GM23338 (cell line): ENCODE data around the gene MTIF3. TPM values are rescaled to one million over a fixed set of nuclear protein-coding genes. Genes with fewer than 3 reads are reported as not detected.

ENCODE experiments used
- EZH2phosphoT487 ChIP-seq: fragments of 200-600 bp; sonication (generic); IDR thresholded peaks from one replicate; pipeline ENCODE4 v1.8.1; 2018; ENCODE audit warnings: antibody characterized with exemption; ENCODE audit not compliant: unreplicated experiment
- NANOG ChIP-seq: IDR thresholded peaks from 2 replicates; pipeline ENCODE4 v1.6.1; 2016; ENCODE audit warnings: antibody characterized with exemption, borderline replicate concordance
- STAT1 ChIP-seq: IDR thresholded peaks from one replicate; pipeline ENCODE4 v1.6.1; 2016; ENCODE audit warnings: antibody characterized with exemption; ENCODE audit not compliant: unreplicated experiment
- ZNF114 ChIP-seq: fragments of 250-450 bp; sonication (Bioruptor Pico); IDR thresholded peaks from 2 replicates; pipeline ENCODE4 v1.5.0; 2020; ENCODE audit warnings: mild to moderate bottlenecking, moderate library complexity
- ZNF331 ChIP-seq: fragments of 250-450 bp; sonication (Bioruptor Pico); IDR thresholded peaks from 2 replicates; pipeline ENCODE4 v1.5.0; 2020; ENCODE audit warnings: low read depth, mild to moderate bottlenecking, moderate library complexity
- polyA plus RNA-seq: library from polyadenylated mRNA; unstranded; fragments of >200 nt; fragmentation: Nextera tagmentation; extraction: Ambion mirVana; gene quantifications from 2 replicates; pipeline ENCODE4 v1.2.1, GENCODE V29; 2016
- total RNA-seq: library from RNA; depleted of rRNA; stranded (reverse); fragments of >200 nt; shearing (Covaris generic); gene quantifications from 2 replicates; pipeline ENCODE4 v1.2.3, GENCODE V29; 2014
- TF ChIP-seq, protein P1 (sequence below): fragments of 250-450 bp; sonication (Bioruptor Pico); IDR thresholded peaks from 2 replicates; pipeline ENCODE4 v1.5.0; 2020; ENCODE audit warnings: mild to moderate bottlenecking, moderate library complexity
- TF ChIP-seq, protein P2 (sequence below): IDR thresholded peaks from 2 replicates; pipeline ENCODE4 v1.6.1; 2016; ENCODE audit warnings: antibody characterized with exemption
- TF ChIP-seq, protein P3 (sequence below), 2 experiments: fragments of 200-600 bp in 1 of 2; sonication (generic) in 1 of 2; conservative IDR thresholded peaks; 2 replicates each; pipeline versions ENCODE4 v1.5.1 to v1.6.1; 2016 to 2017; ENCODE audit warnings: antibody characterized with exemption in 2 of 2, low read depth in 2 of 2, mild to moderate bottlenecking in 2 of 2, moderate library complexity in 1 of 2

The MTIF3 gene
- total and polyA plus RNA-seq, 2 experiments from 2014 or later: 33.0 to 152 TPM

DNA sequence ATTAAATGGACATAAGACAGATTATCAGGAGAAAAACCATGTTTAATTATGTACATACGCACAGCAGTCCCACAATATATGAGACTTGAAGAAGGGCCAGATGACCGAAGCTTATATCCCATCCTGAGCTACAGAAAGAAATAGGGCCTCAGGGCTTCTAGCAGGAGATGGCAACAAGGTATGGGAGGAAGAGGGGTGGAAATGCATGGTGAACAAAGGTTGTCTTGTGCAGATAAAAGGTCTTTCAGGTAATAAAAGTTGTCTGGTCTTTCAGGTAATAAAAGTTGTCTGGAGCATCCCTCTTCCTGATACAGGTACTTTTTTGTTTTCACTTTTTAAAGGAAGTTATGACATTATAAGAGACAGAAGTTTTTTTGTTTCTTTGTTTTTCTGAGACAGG lies 41.4 kb downstream of the MTIF3 start (continued):
- TF ChIP-seq, protein P1, sequence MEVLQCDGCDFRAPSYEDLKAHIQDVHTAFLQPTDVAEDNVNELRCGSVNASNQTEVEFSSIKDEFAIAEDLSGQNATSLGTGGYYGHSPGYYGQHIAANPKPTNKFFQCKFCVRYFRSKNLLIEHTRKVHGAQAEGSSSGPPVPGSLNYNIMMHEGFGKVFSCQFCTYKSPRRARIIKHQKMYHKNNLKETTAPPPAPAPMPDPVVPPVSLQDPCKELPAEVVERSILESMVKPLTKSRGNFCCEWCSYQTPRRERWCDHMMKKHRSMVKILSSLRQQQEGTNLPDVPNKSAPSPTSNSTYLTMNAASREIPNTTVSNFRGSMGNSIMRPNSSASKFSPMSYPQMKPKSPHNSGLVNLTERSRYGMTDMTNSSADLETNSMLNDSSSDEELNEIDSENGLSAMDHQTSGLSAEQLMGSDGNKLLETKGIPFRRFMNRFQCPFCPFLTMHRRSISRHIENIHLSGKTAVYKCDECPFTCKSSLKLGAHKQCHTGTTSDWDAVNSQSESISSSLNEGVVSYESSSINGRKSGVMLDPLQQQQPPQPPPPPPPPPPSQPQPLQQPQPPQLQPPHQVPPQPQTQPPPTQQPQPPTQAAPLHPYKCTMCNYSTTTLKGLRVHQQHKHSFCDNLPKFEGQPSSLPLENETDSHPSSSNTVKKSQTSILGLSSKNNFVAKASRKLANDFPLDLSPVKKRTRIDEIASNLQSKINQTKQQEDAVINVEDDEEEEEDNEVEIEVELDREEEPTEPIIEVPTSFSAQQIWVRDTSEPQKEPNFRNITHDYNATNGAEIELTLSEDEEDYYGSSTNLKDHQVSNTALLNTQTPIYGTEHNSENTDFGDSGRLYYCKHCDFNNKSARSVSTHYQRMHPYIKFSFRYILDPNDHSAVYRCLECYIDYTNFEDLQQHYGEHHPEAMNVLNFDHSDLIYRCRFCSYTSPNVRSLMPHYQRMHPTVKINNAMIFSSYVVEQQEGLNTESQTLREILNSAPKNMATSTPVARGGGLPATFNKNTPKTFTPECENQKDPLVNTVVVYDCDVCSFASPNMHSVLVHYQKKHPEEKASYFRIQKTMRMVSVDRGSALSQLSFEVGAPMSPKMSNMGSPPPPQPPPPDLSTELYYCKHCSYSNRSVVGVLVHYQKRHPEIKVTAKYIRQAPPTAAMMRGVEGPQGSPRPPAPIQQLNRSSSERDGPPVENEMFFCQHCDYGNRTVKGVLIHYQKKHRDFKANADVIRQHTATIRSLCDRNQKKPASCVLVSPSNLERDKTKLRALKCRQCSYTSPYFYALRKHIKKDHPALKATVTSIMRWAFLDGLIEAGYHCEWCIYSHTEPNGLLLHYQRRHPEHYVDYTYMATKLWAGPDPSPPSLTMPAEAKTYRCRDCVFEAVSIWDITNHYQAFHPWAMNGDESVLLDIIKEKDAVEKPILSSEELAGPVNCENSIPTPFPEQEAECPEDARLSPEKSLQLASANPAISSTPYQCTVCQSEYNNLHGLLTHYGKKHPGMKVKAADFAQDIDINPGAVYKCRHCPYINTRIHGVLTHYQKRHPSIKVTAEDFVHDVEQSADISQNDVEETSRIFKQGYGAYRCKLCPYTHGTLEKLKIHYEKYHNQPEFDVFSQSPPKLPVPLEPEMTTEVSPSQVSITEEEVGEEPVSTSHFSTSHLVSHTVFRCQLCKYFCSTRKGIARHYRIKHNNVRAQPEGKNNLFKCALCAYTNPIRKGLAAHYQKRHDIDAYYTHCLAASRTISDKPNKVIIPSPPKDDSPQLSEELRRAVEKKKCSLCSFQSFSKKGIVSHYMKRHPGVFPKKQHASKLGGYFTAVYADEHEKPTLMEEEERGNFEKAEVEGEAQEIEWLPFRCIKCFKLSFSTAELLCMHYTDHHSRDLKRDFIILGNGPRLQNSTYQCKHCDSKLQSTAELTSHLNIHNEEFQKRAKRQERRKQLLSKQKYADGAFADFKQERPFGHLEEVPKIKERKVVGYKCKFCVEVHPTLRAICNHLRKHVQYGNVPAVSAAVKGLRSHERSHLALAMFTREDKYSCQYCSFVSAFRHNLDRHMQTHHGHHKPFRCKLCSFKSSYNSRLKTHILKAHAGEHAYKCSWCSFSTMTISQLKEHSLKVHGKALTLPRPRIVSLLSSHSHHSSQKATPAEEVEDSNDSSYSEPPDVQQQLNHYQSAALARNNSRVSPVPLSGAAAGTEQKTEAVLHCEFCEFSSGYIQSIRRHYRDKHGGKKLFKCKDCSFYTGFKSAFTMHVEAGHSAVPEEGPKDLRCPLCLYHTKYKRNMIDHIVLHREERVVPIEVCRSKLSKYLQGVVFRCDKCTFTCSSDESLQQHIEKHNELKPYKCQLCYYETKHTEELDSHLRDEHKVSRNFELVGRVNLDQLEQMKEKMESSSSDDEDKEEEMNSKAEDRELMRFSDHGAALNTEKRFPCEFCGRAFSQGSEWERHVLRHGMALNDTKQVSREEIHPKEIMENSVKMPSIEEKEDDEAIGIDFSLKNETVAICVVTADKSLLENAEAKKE (CRISPR knock-in tag): no peak
- TF ChIP-seq EZH2phosphoT487 (no peak), ZNF114 (CRISPR knock-in tag) (no peak), ZNF331 (CRISPR knock-in tag) (no peak), STAT1 (no peak), NANOG (no peak)
- TF ChIP-seq, protein P2, sequence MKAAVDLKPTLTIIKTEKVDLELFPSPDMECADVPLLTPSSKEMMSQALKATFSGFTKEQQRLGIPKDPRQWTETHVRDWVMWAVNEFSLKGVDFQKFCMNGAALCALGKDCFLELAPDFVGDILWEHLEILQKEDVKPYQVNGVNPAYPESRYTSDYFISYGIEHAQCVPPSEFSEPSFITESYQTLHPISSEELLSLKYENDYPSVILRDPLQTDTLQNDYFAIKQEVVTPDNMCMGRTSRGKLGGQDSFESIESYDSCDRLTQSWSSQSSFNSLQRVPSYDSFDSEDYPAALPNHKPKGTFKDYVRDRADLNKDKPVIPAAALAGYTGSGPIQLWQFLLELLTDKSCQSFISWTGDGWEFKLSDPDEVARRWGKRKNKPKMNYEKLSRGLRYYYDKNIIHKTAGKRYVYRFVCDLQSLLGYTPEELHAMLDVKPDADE: no peak
- TF ChIP-seq, protein P3, sequence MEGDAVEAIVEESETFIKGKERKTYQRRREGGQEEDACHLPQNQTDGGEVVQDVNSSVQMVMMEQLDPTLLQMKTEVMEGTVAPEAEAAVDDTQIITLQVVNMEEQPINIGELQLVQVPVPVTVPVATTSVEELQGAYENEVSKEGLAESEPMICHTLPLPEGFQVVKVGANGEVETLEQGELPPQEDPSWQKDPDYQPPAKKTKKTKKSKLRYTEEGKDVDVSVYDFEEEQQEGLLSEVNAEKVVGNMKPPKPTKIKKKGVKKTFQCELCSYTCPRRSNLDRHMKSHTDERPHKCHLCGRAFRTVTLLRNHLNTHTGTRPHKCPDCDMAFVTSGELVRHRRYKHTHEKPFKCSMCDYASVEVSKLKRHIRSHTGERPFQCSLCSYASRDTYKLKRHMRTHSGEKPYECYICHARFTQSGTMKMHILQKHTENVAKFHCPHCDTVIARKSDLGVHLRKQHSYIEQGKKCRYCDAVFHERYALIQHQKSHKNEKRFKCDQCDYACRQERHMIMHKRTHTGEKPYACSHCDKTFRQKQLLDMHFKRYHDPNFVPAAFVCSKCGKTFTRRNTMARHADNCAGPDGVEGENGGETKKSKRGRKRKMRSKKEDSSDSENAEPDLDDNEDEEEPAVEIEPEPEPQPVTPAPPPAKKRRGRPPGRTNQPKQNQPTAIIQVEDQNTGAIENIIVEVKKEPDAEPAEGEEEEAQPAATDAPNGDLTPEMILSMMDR (conservative IDR thresholded peaks at IDR 0.05; ENCODE audit: low read depth in 2 of 2): no peak
